CD14-positive monocyte (primary cell): Measurements from ENCODE around the gene ARHGEF7. TPM values are rescaled to one million over a fixed set of nuclear protein-coding genes. Genes with fewer than 3 reads are reported as not detected.

Experiments used
- DNase-seq, 3 donors: peaks; one replicate each; pipeline ENCODE4 v3.0.0-alpha.2; 2011 to 2022
- H2AFZ ChIP-seq: 2 replicates; pipeline ENCODE4 v1.6.0; 2012; ENCODE audit warnings: mild to moderate bottlenecking, low read depth, low read length, inconsistent platforms; ENCODE audit not compliant: insufficient read depth, poor library complexity, severe bottlenecking
- H3K27ac ChIP-seq, 2 donors: 1 replicate in 1 of 2; 2 replicates in 1 of 2; pipeline ENCODE4 v1.5.1; 2012 to 2013; ENCODE audit warnings: low read length in 2 of 2, control low read depth in 1 of 2, inconsistent platforms in 1 of 2, low read depth in 1 of 2, mild to moderate bottlenecking in 1 of 2
- H3K27me3 ChIP-seq, 2 donors: one replicate each; pipeline versions ENCODE4 v1.6.0 to v1.6.1; 2011 to 2013; ENCODE audit warnings: low read length in 2 of 2; ENCODE audit not compliant: control insufficient read depth in 2 of 2, insufficient read depth in 2 of 2
- H3K36me3 ChIP-seq, 2 donors: replicated peaks in 1 of 2; 1 replicate in 1 of 2; 2 replicates in 1 of 2; pipeline versions ENCODE4 v1.5.1 to v1.6.1; 2012 to 2013; ENCODE audit warnings: low read length in 2 of 2, control low read depth in 1 of 2, inconsistent platforms in 1 of 2, mild to moderate bottlenecking in 1 of 2; ENCODE audit not compliant: insufficient read depth in 2 of 2, control insufficient read depth in 1 of 2
- H3K4me1 ChIP-seq, 2 donors: 1 replicate in 1 of 2; 2 replicates in 1 of 2; pipeline versions ENCODE4 v1.5.1 to v1.6.1; 2012 to 2013; ENCODE audit warnings: low read length in 2 of 2, control low read depth in 1 of 2, inconsistent platforms in 1 of 2, mild to moderate bottlenecking in 1 of 2, moderate library complexity in 1 of 2; ENCODE audit not compliant: insufficient read depth in 2 of 2, control insufficient read depth in 1 of 2
- H3K4me2 ChIP-seq: replicated peaks from 2 replicates; pipeline ENCODE3; 2012; ENCODE audit warnings: low read length, moderate library complexity, mild to moderate bottlenecking; ENCODE audit not compliant: poor library complexity, severe bottlenecking; ENCODE audit errors: extremely low read depth
- H3K4me3 ChIP-seq, 3 experiments: fragments of 200-600 bp in 1 of 3; sonication (generic) in 1 of 3; replicated peaks in 1 of 3; 1 replicate in 2 of 3; 2 replicates in 1 of 3; pipeline ENCODE4 v1.5.1; 2011 to 2013; ENCODE audit warnings: low read length in 3 of 3, mild to moderate bottlenecking in 3 of 3, control low read depth in 2 of 3, low read depth in 2 of 3, inconsistent platforms in 1 of 3, moderate library complexity in 1 of 3
- H3K79me2 ChIP-seq: 2 replicates; pipeline ENCODE4 v1.6.0; 2012; ENCODE audit warnings: mild to moderate bottlenecking, control low read depth, inconsistent platforms, low read length, moderate library complexity; ENCODE audit not compliant: insufficient read depth
- H3K9ac ChIP-seq: 2 replicates; pipeline ENCODE4 v1.6.0; 2017; ENCODE audit warnings: low read length, mild to moderate bottlenecking; ENCODE audit not compliant: insufficient read depth, poor library complexity, severe bottlenecking
- H3K9me3 ChIP-seq, 2 donors: replicated peaks in 1 of 2; 1 replicate in 1 of 2; 2 replicates in 1 of 2; pipeline versions ENCODE4 v1.5.1 to v1.6.1; 2012 to 2013; ENCODE audit warnings: low read length in 2 of 2, control low read depth in 1 of 2; ENCODE audit not compliant: control insufficient read depth in 1 of 2, insufficient read depth in 1 of 2
- H4K20me1 ChIP-seq: 2 replicates; pipeline ENCODE4 v1.6.0; 2012; ENCODE audit warnings: mild to moderate bottlenecking, low read length, control low read depth, moderate library complexity; ENCODE audit not compliant: insufficient read depth
- H3K27ac Mint-ChIP-seq, 7 donors: one replicate each; pipeline ENCODE4 v1.8.0; 2020; ENCODE audit warnings: mild to moderate bottlenecking in 7 of 7, mixed read lengths in 7 of 7, moderate library complexity in 6 of 7, inconsistent platforms in 2 of 7
- H3K27me3 Mint-ChIP-seq, 3 donors: one replicate each; pipeline ENCODE4 v1.8.0; 2021 to 2022; ENCODE audit warnings: low read depth in 3 of 3, mild to moderate bottlenecking in 3 of 3, mixed read lengths in 3 of 3, moderate library complexity in 3 of 3, inconsistent platforms in 1 of 3
- H3K36me3 Mint-ChIP-seq, 2 donors: one replicate each; pipeline ENCODE4 v1.8.0; 2020; ENCODE audit warnings: mixed read lengths in 2 of 2, inconsistent platforms in 1 of 2, mild to moderate bottlenecking in 1 of 2
- H3K4me1 Mint-ChIP-seq: one replicate; pipeline ENCODE4 v1.8.0; 2020; ENCODE audit warnings: mild to moderate bottlenecking, mixed read lengths
- H3K4me3 Mint-ChIP-seq, 2 donors: one replicate each; pipeline ENCODE4 v1.8.0; 2020; ENCODE audit warnings: mild to moderate bottlenecking in 2 of 2, mixed read lengths in 2 of 2, moderate library complexity in 1 of 2
- H3K9me3 Mint-ChIP-seq, 7 donors: one replicate each; pipeline ENCODE4 v1.8.0; 2020 to 2022; ENCODE audit warnings: mixed read lengths in 7 of 7, mild to moderate bottlenecking in 6 of 7, moderate library complexity in 6 of 7, inconsistent platforms in 2 of 7
- WGBS: methylation state at CpG from one replicate; pipeline ENCODE4 v1.1.5; 2013; ENCODE audit warnings: missing lambda C conversion rate; ENCODE audit not compliant: insufficient coverage; 5-methylcytosine and 5-hydroxymethylcytosine counted together
- intact Hi-C, 2 donors: fragments of 100-400 bp; cut with micrococcal nuclease; formaldehyde crosslinking; loops; one replicate each; pipeline versions ENCODE4 v1.15.0 to v1.15.1; 2023
- polyA plus RNA-seq, 3 donors: library from polyadenylated mRNA; depleted of rRNA in 1 of 3; unstranded in 2 of 3; stranded (reverse) in 1 of 3; fragments of 300-500 nt in 2 of 3; fragments of >200 nt in 1 of 3; fragmentation: Illumina TruSeq in 2 of 3; gene quantifications; 1 replicate in 2 of 3; 2 replicates in 1 of 3; pipeline ENCODE4 v1.2.3, GENCODE V29; 2012 to 2021
- TF ChIP-seq, protein P1 (sequence below): fragments of 200-600 bp; IDR thresholded peaks from one replicate; pipeline ENCODE4 v1.8.0; 2022; ENCODE audit warnings: antibody characterized with exemption, mild to moderate bottlenecking

Gene ARHGEF7
- polyA plus RNA-seq, 3 donors: 4.6 to 29.0 (median 6.1) TPM

- Mint-ChIP-seq H3K27me3 (no peaks in the 10 kb centered on the region), H3K4me3 (no peak overlapping the region), H3K27ac (peak overlapping the region in 3 of 7 donors; percentile 41 to 69 (median 43)), H3K36me3 (peaks cover 27 to 36% of the 10 kb centered on the region in 2 donors), H3K9me3 (no peaks in the 10 kb centered on the region), H3K4me1 (peaks cover 14% of the 10 kb centered on the region)
- H3K27ac ChIP-seq: no peak overlapping the region
- H3K4me3 ChIP-seq: no peak overlapping the region
- H3K36me3 ChIP-seq: peaks cover 6 to 44% of the 10 kb centered on the region in 2 donors
- no peak for DNase-seq
- H4K20me1 ChIP-seq: peaks cover 93% of the 10 kb centered on the region
- TF ChIP-seq, protein P1, sequence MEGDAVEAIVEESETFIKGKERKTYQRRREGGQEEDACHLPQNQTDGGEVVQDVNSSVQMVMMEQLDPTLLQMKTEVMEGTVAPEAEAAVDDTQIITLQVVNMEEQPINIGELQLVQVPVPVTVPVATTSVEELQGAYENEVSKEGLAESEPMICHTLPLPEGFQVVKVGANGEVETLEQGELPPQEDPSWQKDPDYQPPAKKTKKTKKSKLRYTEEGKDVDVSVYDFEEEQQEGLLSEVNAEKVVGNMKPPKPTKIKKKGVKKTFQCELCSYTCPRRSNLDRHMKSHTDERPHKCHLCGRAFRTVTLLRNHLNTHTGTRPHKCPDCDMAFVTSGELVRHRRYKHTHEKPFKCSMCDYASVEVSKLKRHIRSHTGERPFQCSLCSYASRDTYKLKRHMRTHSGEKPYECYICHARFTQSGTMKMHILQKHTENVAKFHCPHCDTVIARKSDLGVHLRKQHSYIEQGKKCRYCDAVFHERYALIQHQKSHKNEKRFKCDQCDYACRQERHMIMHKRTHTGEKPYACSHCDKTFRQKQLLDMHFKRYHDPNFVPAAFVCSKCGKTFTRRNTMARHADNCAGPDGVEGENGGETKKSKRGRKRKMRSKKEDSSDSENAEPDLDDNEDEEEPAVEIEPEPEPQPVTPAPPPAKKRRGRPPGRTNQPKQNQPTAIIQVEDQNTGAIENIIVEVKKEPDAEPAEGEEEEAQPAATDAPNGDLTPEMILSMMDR: no peak
- H3K9me3 ChIP-seq: no peaks in the 10 kb centered on the region
- H3K79me2 ChIP-seq: peaks cover 52% of the 10 kb centered on the region
- H3K4me2 ChIP-seq: no peak overlapping the region
- no peaks in the 10 kb centered on the region for H3K27me3 ChIP-seq
- H3K9ac ChIP-seq: no peak overlapping the region
- 100% methylated on average over 1 of the region's 4 CpGs for WGBS
- H2AFZ ChIP-seq: no peak overlapping the region
- H3K4me1 ChIP-seq: peaks cover 10 to 13% of the 10 kb centered on the region in 2 donors
- intact Hi-C loops: no loop called here
These were observed 97.4 kb downstream of the ARHGEF7 start for GRCh38 chr13:111212517-111212873.

DNA sequence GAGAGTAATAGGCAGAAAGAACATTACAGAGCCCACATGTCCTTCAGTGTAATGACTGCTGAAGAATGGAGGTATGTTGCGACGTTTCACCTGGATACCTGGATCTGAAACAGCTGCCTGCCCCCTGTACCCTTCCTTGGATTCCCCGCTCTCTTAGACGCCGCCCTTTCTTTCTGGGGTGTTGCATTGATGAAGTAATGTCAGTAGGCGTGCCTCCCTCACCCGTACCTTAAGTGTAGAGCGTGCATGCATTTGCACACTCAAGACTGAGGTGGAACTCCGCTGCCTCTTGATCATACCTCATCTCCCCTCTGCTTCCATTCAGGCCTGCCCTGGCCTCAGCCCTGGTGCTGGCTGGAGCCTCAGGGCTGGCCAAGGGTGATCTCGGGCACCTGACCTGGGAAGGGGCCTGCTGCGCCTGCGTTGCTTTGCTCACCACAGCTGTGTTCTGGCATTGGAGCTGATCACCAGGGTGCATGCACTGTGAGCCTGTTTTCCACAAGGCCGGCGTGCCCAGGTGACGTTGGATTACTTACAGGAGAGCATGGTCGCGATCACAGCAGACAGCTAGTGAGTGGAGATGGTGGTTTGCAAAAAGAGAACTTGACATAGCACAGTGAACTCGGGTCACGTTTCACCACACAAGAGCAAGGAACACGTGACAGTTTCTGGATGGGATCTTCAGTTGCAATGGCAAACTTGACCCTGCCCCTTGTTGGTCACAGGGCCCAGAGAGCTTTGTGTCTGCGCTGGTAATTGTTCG, 99.0 kb downstream of the ARHGEF7 start:
- Histone ChIP-seq H3K36me3 (peaks cover 10 to 50% of the 10 kb centered on the region in 2 donors), H3K9me3 (no peaks in the 10 kb centered on the region), H3K27ac (peak overlapping the region; percentile 7 to 25), H3K4me2 (no peak overlapping the region), H3K4me1 (peaks cover 10 to 13% of the 10 kb centered on the region in 2 donors), H3K27me3 (no peaks in the 10 kb centered on the region), H3K9ac (peak overlapping the region; percentile 17), H2AFZ (no peak overlapping the region), H3K79me2 (peaks cover 49% of the 10 kb centered on the region), H4K20me1 (peaks cover 92% of the 10 kb centered on the region), H3K4me3 (no peak overlapping the region)
- Mint-ChIP-seq H3K4me1 (peaks cover 14% of the 10 kb centered on the region), H3K27ac (peak overlapping the region in 4 of 7 donors; percentile 44 to 66 (median 58)), H3K36me3 (peaks cover 37 to 38% of the 10 kb centered on the region in 2 donors), H3K4me3 (peak overlapping the region in 1 of 2 donors; percentile 32), H3K27me3 (no peaks in the 10 kb centered on the region), H3K9me3 (no peaks in the 10 kb centered on the region)
- TF ChIP-seq, protein P1: no peak
- peak; percentile 35 to 60 (median 36) for DNase-seq
- WGBS: 59% methylated on average over 12 of the region's 22 CpGs
- intact Hi-C loops: no loop called here
